Measurements from ENCODE around the gene ADAMTS10. TPM values are rescaled to one million over a fixed set of nuclear protein-coding genes. Genes with fewer than 3 reads are reported as not detected.
"Not testable (repeated sequence)": the region's sequence is repeated elsewhere in the genome, so short reads cannot be mapped to it uniquely, and the experiment has no call there.

The ADAMTS10 gene
- total RNA-seq, 1 experiment from 2014 or later = 26.5 TPM

- H2BK120ac ChIP-seq (ENCODE audit: low read depth, low read length, poor library complexity, severe bottlenecking) = no peak overlapping the region
- H4K91ac ChIP-seq (ENCODE audit: insufficient read length, low read depth, low read length) = no peak overlapping the region
- H3K4me1 ChIP-seq (ENCODE audit: insufficient read depth, low read length) = no peaks in the 10 kb centered on the region
- no peak overlapping the region for H3K4ac ChIP-seq (ENCODE audit: low read depth, low read length)
- no peak overlapping the region for H3K27ac ChIP-seq (ENCODE audit: insufficient read length, low read depth, low read length)
- H3K27me3 ChIP-seq (ENCODE audit: insufficient read depth, low read length) = no peaks in the 10 kb centered on the region
- H3K23me2 ChIP-seq (ENCODE audit: insufficient read length, low read depth, low read length, poor library complexity, severe bottlenecking) = no peaks in the 10 kb centered on the region
- H2AK5ac ChIP-seq (ENCODE audit: insufficient read length, low read length) = no peak overlapping the region
- peaks cover 4 to 6% of the 10 kb centered on the region in 2 experiments; a peak in 2 of 4 replicates for H3K4me1 Mint-ChIP-seq
- WGBS (ENCODE audit: extremely low coverage, insufficient read length, low lambda C conversion rate) = no CpG with 5 or more reads among the region's 4 CpGs
- no peak overlapping the region for H2BK12ac ChIP-seq (ENCODE audit: insufficient read length, low read depth, low read length)
- no peaks in the 10 kb centered on the region; the same call in none of the 2 replicates for H3K27me3 Mint-ChIP-seq (ENCODE audit: low read depth)
- H3K23ac ChIP-seq (ENCODE audit: insufficient read length, low read depth, low read length) = no peak overlapping the region
- H2BK20ac ChIP-seq (ENCODE audit: low read depth, low read length, poor library complexity, severe bottlenecking) = no peak overlapping the region
- no peaks in the 10 kb centered on the region for H3K36me3 Mint-ChIP-seq (ENCODE audit: insufficient read depth in 1 of 3, low read depth in 3 of 3)
- H3K18ac ChIP-seq (ENCODE audit: insufficient read length, low read depth, low read length) = no peak overlapping the region
- DNase-seq = no peak
- H3K14ac ChIP-seq (ENCODE audit: insufficient read depth, low read length) = no peak overlapping the region
- no peak overlapping the region for H4K8ac ChIP-seq (replicated peaks; ENCODE audit: insufficient read length, low read depth, low read length)
- no peak for TF ChIP-seq CTCF (conservative IDR thresholded peaks at IDR 0.05)
- no peaks in the 10 kb centered on the region for H3K9me3 ChIP-seq (ENCODE audit: control insufficient read depth, low read depth, low read length)
- H3K56ac ChIP-seq (ENCODE audit: insufficient read length, low read depth, low read length) = no peak overlapping the region
- no peak overlapping the region for H2BK15ac ChIP-seq (ENCODE audit: low read depth, low read length)
- no peak overlapping the region for H3K4me2 ChIP-seq (ENCODE audit: insufficient read depth, insufficient read length, low read length)
- no peak overlapping the region for H2BK5ac ChIP-seq (ENCODE audit: insufficient read length, low read length)
- no peak overlapping the region for H3K4me3 Mint-ChIP-seq
- H3K79me2 ChIP-seq (ENCODE audit: insufficient read depth, low read length) = no peaks in the 10 kb centered on the region
- no peaks in the 10 kb centered on the region for H3K79me1 ChIP-seq (ENCODE audit: insufficient read depth, low read depth, low read length, poor library complexity, severe bottlenecking)
- H3K9ac ChIP-seq (ENCODE audit: extremely low read depth, insufficient read length, low read length) = no peak overlapping the region
- H2AFZ ChIP-seq (ENCODE audit: low read length) = no peak overlapping the region
- H4K5ac ChIP-seq (ENCODE audit: insufficient read length, low read depth, low read length) = no peak overlapping the region
- H3T11ph ChIP-seq (ENCODE audit: low read length) = no peak overlapping the region
- H4K20me1 ChIP-seq (ENCODE audit: control insufficient read depth, insufficient read depth, insufficient read length) = no peaks in the 10 kb centered on the region
- peak overlapping the region in 1 of 3 experiments; percentile 79; a peak in 1 of 7 replicates for H3K27ac Mint-ChIP-seq
- H3K9me3 Mint-ChIP-seq = no peaks in the 10 kb centered on the region
These were observed 7.5 kb upstream of the ADAMTS10 start for GRCh38 chr19:8617984-8618383.

GRCh38 chr19:8617325-8617724 is 6.8 kb upstream of the ADAMTS10 start:
- H2AK5ac ChIP-seq (ENCODE audit: insufficient read length, low read length); H3K14ac ChIP-seq (ENCODE audit: insufficient read depth, low read length); H2BK12ac ChIP-seq (ENCODE audit: insufficient read length, low read depth, low read length); H2BK5ac ChIP-seq (ENCODE audit: insufficient read length, low read length); H3K4ac ChIP-seq (ENCODE audit: low read depth, low read length); H3K9me3 ChIP-seq (ENCODE audit: control insufficient read depth, low read depth, low read length); H4K5ac ChIP-seq (ENCODE audit: insufficient read length, low read depth, low read length); H3K23ac ChIP-seq (ENCODE audit: insufficient read length, low read depth, low read length); H4K8ac ChIP-seq (replicated peaks; ENCODE audit: insufficient read length, low read depth, low read length); H3K79me1 ChIP-seq (ENCODE audit: insufficient read depth, low read depth, low read length, poor library complexity, severe bottlenecking); H3K56ac ChIP-seq (ENCODE audit: insufficient read length, low read depth, low read length); H3K18ac ChIP-seq (ENCODE audit: insufficient read length, low read depth, low read length); H3K9ac ChIP-seq (ENCODE audit: extremely low read depth, insufficient read length, low read length); H3K79me2 ChIP-seq (ENCODE audit: insufficient read depth, low read length); H2BK120ac ChIP-seq (ENCODE audit: low read depth, low read length, poor library complexity, severe bottlenecking); H3K9me3 Mint-ChIP-seq; H3K23me2 ChIP-seq (ENCODE audit: insufficient read length, low read depth, low read length, poor library complexity, severe bottlenecking); H3K27ac Mint-ChIP-seq; DNase-seq; H4K91ac ChIP-seq (ENCODE audit: insufficient read length, low read depth, low read length); H3K36me3 Mint-ChIP-seq (ENCODE audit: insufficient read depth in 1 of 3, low read depth in 3 of 3); H4K20me1 ChIP-seq (ENCODE audit: control insufficient read depth, insufficient read depth, insufficient read length); H3K4me1 ChIP-seq (ENCODE audit: insufficient read depth, low read length); H3K4me2 ChIP-seq (ENCODE audit: insufficient read depth, insufficient read length, low read length); H2BK20ac ChIP-seq (ENCODE audit: low read depth, low read length, poor library complexity, severe bottlenecking); H3K27me3 ChIP-seq (ENCODE audit: insufficient read depth, low read length); H2AFZ ChIP-seq (ENCODE audit: low read length); H3K4me3 Mint-ChIP-seq; H3K27me3 Mint-ChIP-seq (ENCODE audit: low read depth); H2BK15ac ChIP-seq (ENCODE audit: low read depth, low read length); H3T11ph ChIP-seq (ENCODE audit: low read length); H3K27ac ChIP-seq (ENCODE audit: insufficient read length, low read depth, low read length): not testable (repeated sequence)
- WGBS (ENCODE audit: extremely low coverage, insufficient read length, low lambda C conversion rate) = no CpG with 5 or more reads among the region's 15 CpGs
- peaks cover 4 to 10% of the 10 kb centered on the region in 2 experiments; a peak in 3 of 4 replicates for H3K4me1 Mint-ChIP-seq

Measured in H9 (cell line).